Fibroblast of pulmonary artery (primary cell): ENCODE measurements around the gene SSNA1.

Experiments
- DNase-seq: peaks from one replicate; pipeline ENCODE4 v3.0.0-alpha.2; 2010; ENCODE audit warnings: low read depth
- H3K4me3 ChIP-seq: replicated peaks from 2 replicates; pipeline ENCODE4 v1.5.1; 2011; ENCODE audit warnings: low read depth, mild to moderate bottlenecking, control low read depth, low read length, moderate library complexity
- TF ChIP-seq, protein P1 (sequence below): IDR thresholded peaks from 2 replicates; pipeline ENCODE4 v1.5.1; 2011; ENCODE audit warnings: mild to moderate bottlenecking, control low read depth, low read length, inconsistent platforms; ENCODE audit errors: missing control alignments

The SSNA1 gene

DNA sequence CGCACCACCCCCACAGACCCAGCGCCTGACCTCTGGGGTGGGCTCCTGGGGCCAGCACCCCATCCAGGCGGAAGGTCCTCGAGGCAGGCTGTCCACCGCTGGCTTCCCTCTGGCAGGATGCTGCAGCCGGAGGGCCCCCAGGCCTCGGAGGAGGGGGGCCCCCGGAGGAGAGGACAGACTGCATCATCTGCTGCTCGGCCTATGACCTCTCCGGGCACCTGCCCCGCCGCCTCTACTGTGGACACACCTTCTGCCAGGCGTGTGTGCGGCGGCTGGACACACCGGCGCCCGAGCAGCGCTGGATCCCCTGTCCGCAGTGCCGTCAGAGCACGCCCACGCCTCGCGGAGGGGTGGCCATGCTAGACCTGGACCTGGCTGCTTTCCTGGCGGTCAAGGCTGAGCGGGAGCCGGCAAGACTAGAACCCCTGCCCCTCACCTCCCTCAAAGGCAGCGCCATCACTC is 40.1 kb downstream of the SSNA1 start:
- H3K4me3 ChIP-seq, result no peak overlapping the region
- DNase-seq, result no peak
- TF ChIP-seq, protein P1, sequence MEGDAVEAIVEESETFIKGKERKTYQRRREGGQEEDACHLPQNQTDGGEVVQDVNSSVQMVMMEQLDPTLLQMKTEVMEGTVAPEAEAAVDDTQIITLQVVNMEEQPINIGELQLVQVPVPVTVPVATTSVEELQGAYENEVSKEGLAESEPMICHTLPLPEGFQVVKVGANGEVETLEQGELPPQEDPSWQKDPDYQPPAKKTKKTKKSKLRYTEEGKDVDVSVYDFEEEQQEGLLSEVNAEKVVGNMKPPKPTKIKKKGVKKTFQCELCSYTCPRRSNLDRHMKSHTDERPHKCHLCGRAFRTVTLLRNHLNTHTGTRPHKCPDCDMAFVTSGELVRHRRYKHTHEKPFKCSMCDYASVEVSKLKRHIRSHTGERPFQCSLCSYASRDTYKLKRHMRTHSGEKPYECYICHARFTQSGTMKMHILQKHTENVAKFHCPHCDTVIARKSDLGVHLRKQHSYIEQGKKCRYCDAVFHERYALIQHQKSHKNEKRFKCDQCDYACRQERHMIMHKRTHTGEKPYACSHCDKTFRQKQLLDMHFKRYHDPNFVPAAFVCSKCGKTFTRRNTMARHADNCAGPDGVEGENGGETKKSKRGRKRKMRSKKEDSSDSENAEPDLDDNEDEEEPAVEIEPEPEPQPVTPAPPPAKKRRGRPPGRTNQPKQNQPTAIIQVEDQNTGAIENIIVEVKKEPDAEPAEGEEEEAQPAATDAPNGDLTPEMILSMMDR, result no peak

DNA sequence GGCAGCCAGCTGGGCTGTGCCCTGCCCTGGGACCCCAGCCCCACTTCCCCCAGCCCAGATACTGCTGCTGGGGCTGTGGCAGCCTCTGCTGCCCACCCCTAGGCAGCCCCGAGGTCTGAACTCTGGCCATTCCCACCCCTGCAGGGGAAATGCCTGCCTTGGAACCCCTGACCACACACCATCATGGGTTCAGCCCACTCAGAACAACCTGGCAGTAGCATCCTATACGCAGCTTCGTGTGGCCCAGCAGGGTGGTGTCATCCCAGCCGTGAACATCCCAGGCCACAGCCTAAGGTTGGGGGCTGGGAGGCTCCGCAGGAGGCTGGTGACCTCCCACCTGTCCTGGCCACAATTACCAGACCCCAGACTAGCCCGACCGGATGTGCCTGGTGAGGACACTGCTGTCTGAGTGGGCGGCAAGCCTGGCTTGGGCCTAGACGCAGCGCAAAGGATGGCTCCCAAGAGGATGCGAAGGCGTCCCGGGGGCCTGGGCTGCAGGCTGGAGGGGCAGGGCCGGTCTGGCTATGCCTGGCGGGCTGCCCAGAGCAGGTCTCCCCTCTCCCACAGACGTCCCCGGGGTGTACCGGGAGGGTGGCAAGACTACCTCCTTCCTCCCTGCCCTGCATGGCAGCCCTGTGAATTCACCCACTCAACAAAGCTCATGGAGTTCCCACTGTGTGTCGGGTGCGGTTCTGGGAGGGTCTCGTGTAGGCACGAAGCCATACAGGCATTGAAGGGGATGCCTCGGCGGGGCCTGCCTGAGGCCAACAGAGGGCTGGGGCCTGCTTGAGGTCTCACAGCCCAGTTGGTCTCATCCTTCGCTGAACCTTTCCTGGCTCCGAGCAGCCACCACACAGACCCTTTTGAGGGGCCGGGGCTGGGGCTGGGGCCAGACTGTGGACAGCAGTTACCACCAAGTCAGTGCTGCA is 40.8 kb downstream of the SSNA1 start:
- no peak overlapping the region for H3K4me3 ChIP-seq

GRCh38 chr9:137229903-137230704 is 41.6 kb downstream of the SSNA1 start:
- DNase-seq, result no peak
- no peak overlapping the region for H3K4me3 ChIP-seq
- TF ChIP-seq, protein P1, result no peak

More for the DNA sequence above, 40.8 kb downstream of the SSNA1 start:
- DNase-seq, result no peak
- TF ChIP-seq, protein P1, result no peak

DNA sequence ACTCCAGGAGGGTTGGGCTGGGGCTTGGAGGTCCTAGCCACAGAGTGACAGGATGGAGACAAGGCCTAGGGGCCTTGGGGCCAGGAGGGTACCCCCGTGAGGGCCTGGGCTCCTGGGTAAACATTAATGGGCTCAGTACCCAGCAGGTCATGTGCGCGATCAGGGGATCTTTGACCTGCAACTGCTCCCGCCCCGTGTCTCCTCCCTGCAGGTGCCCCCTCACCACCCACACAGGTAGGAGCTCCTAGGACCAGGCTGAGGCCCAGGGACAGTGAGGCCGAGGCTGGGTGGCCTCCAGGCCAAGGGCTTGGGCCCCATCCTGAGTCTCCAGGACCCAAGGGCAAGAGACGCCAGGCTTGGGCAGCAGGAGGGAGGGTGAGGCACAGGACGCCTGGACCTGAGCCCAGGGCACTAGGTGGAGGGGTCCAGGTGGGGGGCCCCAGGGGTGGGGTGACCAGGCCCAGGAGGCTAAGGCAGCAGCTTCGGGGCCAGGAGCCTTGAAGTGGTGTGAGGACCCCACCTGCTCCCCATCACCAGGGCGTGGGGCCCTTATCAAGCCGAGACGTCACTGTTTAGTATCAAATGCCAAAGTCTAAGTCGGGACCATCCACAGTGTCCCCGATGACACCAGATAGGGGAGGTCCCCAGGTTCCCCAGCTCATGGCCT is 42.4 kb downstream of the SSNA1 start, which contains the start of gene SLC34A3:
Gene SLC34A3 (plus strand): TSS at position 197 of the 667 bp plus-strand sequence. CDS start 802 bp downstream, outside the sequence.
- no peak within 1 kb of the TSS for H3K4me3 ChIP-seq
- no peak for DNase-seq
- TF ChIP-seq, protein P1, result no peak

DNA sequence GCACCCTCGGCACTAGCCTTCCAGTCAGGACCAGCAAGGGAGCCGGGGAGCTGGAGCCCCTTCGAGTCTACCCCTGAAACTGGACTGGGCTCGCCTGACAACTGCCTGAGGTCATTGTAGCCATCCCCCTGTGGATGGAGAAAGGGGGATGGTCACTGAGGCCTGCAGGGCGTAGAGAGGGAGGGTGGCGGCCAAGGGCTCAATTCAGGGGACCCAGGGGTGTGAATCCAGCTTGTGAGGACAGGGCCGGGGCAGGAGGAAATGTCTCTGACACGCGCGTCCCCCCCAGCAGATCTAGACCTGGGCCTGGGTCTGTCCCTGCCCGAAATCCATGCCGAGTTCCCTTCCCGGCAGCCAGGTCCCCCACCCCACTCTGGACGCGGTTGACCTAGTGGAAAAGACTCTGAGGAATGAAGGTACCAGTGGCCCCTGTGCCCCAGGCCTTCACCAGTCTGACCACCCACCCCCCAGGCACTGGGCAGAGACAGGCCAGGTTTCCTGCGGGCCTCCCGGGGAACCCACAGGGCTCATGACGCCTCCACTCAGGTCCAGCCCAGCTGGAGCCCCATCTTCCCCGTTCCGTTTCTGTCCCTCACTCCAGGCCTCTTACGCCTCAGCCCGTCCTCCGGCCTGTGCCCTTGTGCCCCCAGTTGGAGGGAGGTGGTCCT is 43.0 kb downstream of the SSNA1 start:
- DNase-seq, result no peak
- H3K4me3 ChIP-seq, result no peak overlapping the region
- TF ChIP-seq, protein P1, result no peak

GRCh38 chr9:137232101-137232500 is 43.6 kb downstream of the SSNA1 start:
- H3K4me3 ChIP-seq, result no peak overlapping the region
- DNase-seq, result no peak
- TF ChIP-seq, protein P1, result no peak
